RWPE1 (cell line): Measurements from ENCODE around the gene CCDC91.

ENCODE experiments used
- CTCF ChIA-PET: fragments of 350-600 bp; sonication (Branson Sonifier 250); formaldehyde crosslinking; extraction: SDS; loops from one replicate; lab custom pipeline; 2021; lab: Yijun Ruan, JAX
- POLR2A ChIA-PET: fragments of 400-600 bp; formaldehyde crosslinking; extraction: SDS; loops from one replicate; lab custom pipeline; 2020; ENCODE audit warnings: antibody characterized with exemption; ENCODE audit not compliant: low non-redundant PET; lab: Yijun Ruan, JAX
- DNase-seq: peaks from one replicate; pipeline ENCODE4 v3.0.0; 2012; ENCODE audit warnings: low spot score
- H3K27ac ChIP-seq: fragments of 450-650 bp; 2 replicates; pipeline ENCODE4 v1.5.1; 2017
- TF ChIP-seq, protein P1 (sequence below): fragments of 450-650 bp; conservative IDR thresholded peaks from 2 replicates; pipeline ENCODE4 v1.5.1; 2017; ENCODE audit warnings: low read depth, mild to moderate bottlenecking

CCDC91 gene

DNA sequence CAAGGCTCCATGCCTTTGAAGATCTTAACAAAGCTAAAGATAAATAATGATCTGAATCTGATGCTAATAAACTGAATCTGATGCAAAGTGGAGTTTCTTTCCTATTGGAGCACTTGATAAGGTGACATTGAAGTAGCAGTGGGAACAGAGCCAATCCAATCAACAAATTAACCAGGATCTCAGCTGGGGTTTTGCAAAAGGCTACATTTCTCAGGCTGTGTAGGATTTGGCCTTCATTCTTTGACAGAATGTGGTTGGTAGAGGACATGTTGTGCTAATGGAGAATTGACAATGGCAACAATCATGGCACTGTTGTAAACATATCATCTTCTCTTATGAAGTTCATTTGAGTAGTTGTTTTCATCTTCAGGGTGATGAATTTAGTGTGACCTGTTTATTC is 164.9 kb downstream of the CCDC91 start:
- H3K27ac ChIP-seq = no peak overlapping the region
- TF ChIP-seq, protein P1, sequence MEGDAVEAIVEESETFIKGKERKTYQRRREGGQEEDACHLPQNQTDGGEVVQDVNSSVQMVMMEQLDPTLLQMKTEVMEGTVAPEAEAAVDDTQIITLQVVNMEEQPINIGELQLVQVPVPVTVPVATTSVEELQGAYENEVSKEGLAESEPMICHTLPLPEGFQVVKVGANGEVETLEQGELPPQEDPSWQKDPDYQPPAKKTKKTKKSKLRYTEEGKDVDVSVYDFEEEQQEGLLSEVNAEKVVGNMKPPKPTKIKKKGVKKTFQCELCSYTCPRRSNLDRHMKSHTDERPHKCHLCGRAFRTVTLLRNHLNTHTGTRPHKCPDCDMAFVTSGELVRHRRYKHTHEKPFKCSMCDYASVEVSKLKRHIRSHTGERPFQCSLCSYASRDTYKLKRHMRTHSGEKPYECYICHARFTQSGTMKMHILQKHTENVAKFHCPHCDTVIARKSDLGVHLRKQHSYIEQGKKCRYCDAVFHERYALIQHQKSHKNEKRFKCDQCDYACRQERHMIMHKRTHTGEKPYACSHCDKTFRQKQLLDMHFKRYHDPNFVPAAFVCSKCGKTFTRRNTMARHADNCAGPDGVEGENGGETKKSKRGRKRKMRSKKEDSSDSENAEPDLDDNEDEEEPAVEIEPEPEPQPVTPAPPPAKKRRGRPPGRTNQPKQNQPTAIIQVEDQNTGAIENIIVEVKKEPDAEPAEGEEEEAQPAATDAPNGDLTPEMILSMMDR = no peak
- no peak for DNase-seq
- ChIA-PET CTCF (no interaction called here), POLR2A (no interaction called here)

GRCh38 chr12:28360253-28360652 is 170.0 kb downstream of the CCDC91 start:
- no peak for DNase-seq
- POLR2A ChIA-PET = no interaction called here
- H3K27ac ChIP-seq = no peak overlapping the region
- TF ChIP-seq, protein P1 = no peak
- CTCF ChIA-PET = no interaction called here

DNA sequence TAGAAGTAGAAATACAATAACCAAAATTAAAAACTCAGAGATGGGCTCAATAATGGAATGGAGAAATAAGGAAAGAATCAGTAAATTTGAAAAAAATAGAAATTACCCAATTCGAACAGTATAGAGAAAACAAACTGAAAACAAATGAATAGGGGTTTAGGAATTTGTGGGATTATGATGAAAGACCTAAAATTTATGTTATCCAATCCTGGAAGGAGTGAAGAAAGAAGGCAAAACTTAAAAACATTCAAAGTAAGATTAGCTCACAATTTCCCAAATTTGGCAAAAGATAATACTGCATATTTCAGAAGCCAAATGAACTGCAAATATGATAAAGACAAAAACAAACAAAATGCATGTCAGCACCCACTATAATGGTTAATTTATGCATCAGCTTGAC is 177.1 kb downstream of the CCDC91 start:
- TF ChIP-seq, protein P1 = no peak
- no peak overlapping the region for H3K27ac ChIP-seq
- POLR2A ChIA-PET = no interaction called here
- DNase-seq = no peak
- CTCF ChIA-PET = interaction anchor here (0.7 kb wide), 1 partner anchor 244 kb away, joined by 3 read pairs; no protein-coding TSS in a partner anchor

DNA sequence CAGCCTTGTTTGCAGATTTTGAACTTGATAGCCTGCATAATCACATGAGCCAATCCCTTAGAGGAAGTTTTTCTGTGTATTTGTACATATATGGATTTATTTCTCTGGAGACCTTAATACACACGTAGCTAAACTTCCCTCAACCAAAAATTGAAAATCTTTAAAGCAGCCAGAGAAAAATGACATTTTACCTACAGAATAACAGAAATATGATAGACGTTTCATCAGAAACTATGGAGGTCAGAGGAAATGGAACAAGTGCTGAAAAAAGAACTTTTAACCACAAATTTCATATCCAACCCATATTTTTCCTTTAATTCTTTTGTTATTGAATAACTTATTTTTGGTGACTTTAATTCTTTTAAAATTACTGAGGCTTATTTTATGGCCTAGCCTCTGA is 177.7 kb downstream of the CCDC91 start:
- ChIA-PET CTCF (no interaction called here), POLR2A (no interaction called here)
- no peak for DNase-seq
- TF ChIP-seq, protein P1 = no peak
- no peak overlapping the region for H3K27ac ChIP-seq

- TF ChIP-seq, protein P1 = no peak
- POLR2A ChIA-PET = no interaction called here
- no peak for DNase-seq
- H3K27ac ChIP-seq = no peak overlapping the region
- CTCF ChIA-PET = no interaction called here
Observed at GRCh38 chr12:28369483-28369882, 179.2 kb downstream of the CCDC91 start.

GRCh38 chr12:28374556-28374955 is 184.3 kb downstream of the CCDC91 start:
- POLR2A ChIA-PET = no interaction called here
- no peak overlapping the region for H3K27ac ChIP-seq
- TF ChIP-seq, protein P1 = no peak
- CTCF ChIA-PET = no interaction called here
- no peak for DNase-seq
